Loucy (cell line): ENCODE results near the gene ATP8A2.

Experiments used
- CTCF ChIP-seq: fragments of 200-600 bp; sonication (generic); conservative IDR thresholded peaks from 2 replicates; pipeline ENCODE4 v1.5.1; 2014; ENCODE audit warnings: mild to moderate bottlenecking, antibody characterized with exemption, low read length
- EZH2phosphoT487 ChIP-seq: fragments of 200-600 bp; IDR thresholded peaks from 2 replicates; pipeline ENCODE4 v1.6.1; 2018; ENCODE audit warnings: antibody characterized with exemption, mild to moderate bottlenecking, moderate library complexity, borderline replicate concordance

- TF ChIP-seq CTCF, result no peak
- no peak for TF ChIP-seq EZH2phosphoT487
Measured at GRCh38 chr13:25733001-25733491, 361.3 kb downstream of the ATP8A2 start.
